Mammary epithelial cell (primary cell): ENCODE results near the gene SUCNR1.
"Not testable (repeated sequence)": the region's sequence is repeated elsewhere in the genome, so short reads cannot be mapped to it uniquely, and the experiment has no call there.

Experiments used
- CTCF ChIP-seq, 2 donors: IDR thresholded peaks in 1 of 2; conservative IDR thresholded peaks in 1 of 2; 2 replicates each; pipeline ENCODE4 v1.5.1; 2011 to 2012; ENCODE audit warnings: inconsistent platforms in 2 of 2, low read length in 2 of 2, mild to moderate bottlenecking in 2 of 2, control low read depth in 1 of 2, low read depth in 1 of 2; ENCODE audit not compliant: insufficient read depth in 1 of 2; ENCODE audit errors: extremely low read depth in 1 of 2
- EZH2 ChIP-seq: IDR thresholded peaks from 2 replicates; pipeline ENCODE4 v1.6.1; 2012; ENCODE audit warnings: low read length, inconsistent platforms, borderline replicate concordance

GRCh38 chr3:151850065-151850464 is 23.4 kb upstream of the SUCNR1 start:
- not testable (repeated sequence) for TF ChIP-seq CTCF (conservative IDR thresholded peaks at IDR 0.05 in 1 of 2, IDR thresholded peaks at IDR 0.05 in 1 of 2; ENCODE audit: extremely low read depth in 1 of 2, insufficient read depth in 1 of 2, low read depth in 1 of 2, low read length in 2 of 2); EZH2
